HG03066 (cell line): ENCODE data around the gene ARHGAP26.
A peak's percentile ranks its signal among the peaks of the same experiment; 100 is the strongest.

Experiments
- ATAC-seq: cut with Tn5 transposase; IDR thresholded peaks from one replicate; pipeline ENCODE4 v1.9.1; 2021; ENCODE audit warnings: low read depth; ENCODE audit not compliant: unreplicated experiment

ARHGAP26 gene

GRCh38 chr5:143053780-143054179, 283.6 kb downstream of the ARHGAP26 start:
- ATAC-seq, result no peak

GRCh38 chr5:143054480-143054941, 284.3 kb downstream of the ARHGAP26 start:
- peak; percentile 46 for ATAC-seq

- ATAC-seq, result no peak
Measured at GRCh38 chr5:143055596-143056338, 285.6 kb downstream of the ARHGAP26 start.

GRCh38 chr5:143056339-143056704, 286.1 kb downstream of the ARHGAP26 start:
- no peak for ATAC-seq

- ATAC-seq, result peak; percentile 34
Measured at GRCh38 chr5:143056792-143057579, 286.8 kb downstream of the ARHGAP26 start.

- peak; percentile 54 for ATAC-seq
Measured at GRCh38 chr5:143057580-143057999, 287.4 kb downstream of the ARHGAP26 start.

GRCh38 chr5:143059355-143059754, 289.2 kb downstream of the ARHGAP26 start:
- no peak for ATAC-seq

- ATAC-seq, result no peak
Measured at GRCh38 chr5:143059976-143060765, 290.0 kb downstream of the ARHGAP26 start.

- ATAC-seq, result no peak
Measured at GRCh38 chr5:143061161-143061945, 291.2 kb downstream of the ARHGAP26 start.

- no peak for ATAC-seq
Measured at GRCh38 chr5:143062379-143062778, 292.2 kb downstream of the ARHGAP26 start.

GRCh38 chr5:143063175-143063970, 293.2 kb downstream of the ARHGAP26 start:
- no peak for ATAC-seq

- ATAC-seq, result no peak
Measured at GRCh38 chr5:143064218-143064641, 294.1 kb downstream of the ARHGAP26 start.

- no peak for ATAC-seq
Measured at GRCh38 chr5:143064676-143065075, 294.5 kb downstream of the ARHGAP26 start.

GRCh38 chr5:143065185-143065965, 295.2 kb downstream of the ARHGAP26 start:
- no peak for ATAC-seq

- ATAC-seq, result no peak
Measured at GRCh38 chr5:143065996-143066522, 295.9 kb downstream of the ARHGAP26 start.

- ATAC-seq, result peak; percentile 52
Measured at GRCh38 chr5:143066556-143067281, 296.5 kb downstream of the ARHGAP26 start.

GRCh38 chr5:143068712-143069111, 298.5 kb downstream of the ARHGAP26 start:
- ATAC-seq, result no peak

GRCh38 chr5:143071927-143072326, 301.8 kb downstream of the ARHGAP26 start:
- ATAC-seq, result no peak
